Measurements from ENCODE around the gene KRTAP10-7. TPM values are rescaled to one million over a fixed set of nuclear protein-coding genes. Genes with fewer than 3 reads are reported as not detected.

The KRTAP10-7 gene
- total RNA-seq, 1 experiment from 2014 or later = not detected

DNA sequence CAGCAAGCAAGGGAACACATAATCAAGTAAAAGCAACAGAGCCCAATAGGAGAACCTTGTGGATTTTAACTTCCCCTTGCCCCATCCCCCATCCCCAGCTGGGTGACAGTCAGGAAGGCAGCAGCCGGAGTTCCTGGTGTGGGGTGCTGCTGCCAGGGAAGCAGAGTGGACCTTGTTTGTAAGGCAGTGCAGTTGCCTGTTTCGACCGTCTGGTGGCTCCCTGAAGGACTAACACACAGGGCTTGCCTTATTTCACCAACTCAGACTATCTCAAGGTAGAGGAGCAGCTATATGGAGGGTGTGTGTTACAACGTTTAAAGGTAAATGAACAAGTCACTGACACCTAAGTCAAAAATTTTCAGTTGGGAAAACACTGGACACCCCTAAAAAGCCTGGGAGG is 18.1 kb downstream of the KRTAP10-7 start:
- DNase-seq = no peak
- no peak overlapping the region for H3K4me3 Mint-ChIP-seq (ENCODE audit: low read depth, unreplicated experiment)
- peaks cover 5% of the 10 kb centered on the region for H3K36me3 Mint-ChIP-seq (ENCODE audit: insufficient read depth, unreplicated experiment)
- intact Hi-C loops (cut with micrococcal nuclease; ENCODE audit: unreplicated experiment) = no loop called here
- H3K4me1 Mint-ChIP-seq (ENCODE audit: low read depth, unreplicated experiment) = no peaks in the 10 kb centered on the region
- TF ChIP-seq, protein P1, sequence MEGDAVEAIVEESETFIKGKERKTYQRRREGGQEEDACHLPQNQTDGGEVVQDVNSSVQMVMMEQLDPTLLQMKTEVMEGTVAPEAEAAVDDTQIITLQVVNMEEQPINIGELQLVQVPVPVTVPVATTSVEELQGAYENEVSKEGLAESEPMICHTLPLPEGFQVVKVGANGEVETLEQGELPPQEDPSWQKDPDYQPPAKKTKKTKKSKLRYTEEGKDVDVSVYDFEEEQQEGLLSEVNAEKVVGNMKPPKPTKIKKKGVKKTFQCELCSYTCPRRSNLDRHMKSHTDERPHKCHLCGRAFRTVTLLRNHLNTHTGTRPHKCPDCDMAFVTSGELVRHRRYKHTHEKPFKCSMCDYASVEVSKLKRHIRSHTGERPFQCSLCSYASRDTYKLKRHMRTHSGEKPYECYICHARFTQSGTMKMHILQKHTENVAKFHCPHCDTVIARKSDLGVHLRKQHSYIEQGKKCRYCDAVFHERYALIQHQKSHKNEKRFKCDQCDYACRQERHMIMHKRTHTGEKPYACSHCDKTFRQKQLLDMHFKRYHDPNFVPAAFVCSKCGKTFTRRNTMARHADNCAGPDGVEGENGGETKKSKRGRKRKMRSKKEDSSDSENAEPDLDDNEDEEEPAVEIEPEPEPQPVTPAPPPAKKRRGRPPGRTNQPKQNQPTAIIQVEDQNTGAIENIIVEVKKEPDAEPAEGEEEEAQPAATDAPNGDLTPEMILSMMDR (IDR thresholded peaks at IDR 0.05; ENCODE audit: unreplicated experiment) = no peak
- peaks cover 15% of the 10 kb centered on the region for H3K9me3 Mint-ChIP-seq (ENCODE audit: low read depth, unreplicated experiment)
- BruUV-seq (replicated peaks) = no TSS peak
- peaks cover 55% of the 10 kb centered on the region for H3K27me3 Mint-ChIP-seq (ENCODE audit: unreplicated experiment)
- CTCF ChIA-PET = no interaction called here
- H3K27ac Mint-ChIP-seq (ENCODE audit: unreplicated experiment) = no peak overlapping the region

DNA sequence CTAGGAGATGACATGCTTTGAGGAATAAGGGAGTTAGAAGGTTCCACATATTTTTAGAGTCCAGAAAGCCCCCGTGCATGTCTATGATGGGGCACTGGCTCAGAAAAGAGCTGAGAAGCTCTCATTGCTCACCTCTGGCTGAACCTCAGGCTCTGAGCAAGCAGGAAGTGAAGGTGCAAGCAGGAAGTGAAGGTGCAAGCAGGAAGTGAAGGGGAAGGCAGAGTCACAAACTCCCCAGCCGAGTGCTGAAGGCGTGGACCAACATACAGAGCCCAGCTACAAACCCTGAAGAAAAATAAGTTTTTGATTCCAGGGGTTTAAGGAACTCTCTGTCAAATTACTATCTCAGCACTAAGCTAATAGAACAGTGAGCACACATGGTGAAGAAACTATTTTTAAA is 18.5 kb downstream of the KRTAP10-7 start:
- H3K27ac Mint-ChIP-seq (ENCODE audit: unreplicated experiment) = no peak overlapping the region
- no TSS peak for BruUV-seq (replicated peaks)
- H3K9me3 Mint-ChIP-seq (ENCODE audit: low read depth, unreplicated experiment) = peaks cover 19% of the 10 kb centered on the region
- no peaks in the 10 kb centered on the region for H3K4me1 Mint-ChIP-seq (ENCODE audit: low read depth, unreplicated experiment)
- DNase-seq = no peak
- intact Hi-C loops (cut with micrococcal nuclease; ENCODE audit: unreplicated experiment) = no loop called here
- peaks cover 57% of the 10 kb centered on the region for H3K27me3 Mint-ChIP-seq (ENCODE audit: unreplicated experiment)
- peaks cover 5% of the 10 kb centered on the region for H3K36me3 Mint-ChIP-seq (ENCODE audit: insufficient read depth, unreplicated experiment)
- H3K4me3 Mint-ChIP-seq (ENCODE audit: low read depth, unreplicated experiment) = no peak overlapping the region
- CTCF ChIA-PET = no interaction called here
- TF ChIP-seq, protein P1 (IDR thresholded peaks at IDR 0.05; ENCODE audit: unreplicated experiment) = no peak

DNA sequence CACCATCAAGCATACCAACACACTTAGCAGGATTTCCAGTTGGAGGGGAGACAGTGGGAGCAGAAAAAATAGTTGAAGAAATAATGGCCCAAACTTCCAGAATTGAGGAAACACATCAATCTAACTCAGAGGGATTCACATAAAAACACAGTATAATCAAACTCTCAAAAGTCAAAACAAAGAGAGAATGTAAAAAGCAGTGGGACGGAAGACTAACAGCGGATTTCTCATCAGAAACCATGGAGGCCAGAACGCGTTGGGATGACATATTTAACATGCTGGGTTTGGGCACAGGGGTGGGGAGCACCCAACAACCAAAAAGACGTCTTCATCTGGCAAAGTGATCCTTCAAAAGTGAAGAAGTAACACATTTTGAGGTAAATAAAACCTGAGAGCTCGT is 19.5 kb downstream of the KRTAP10-7 start:
- peaks cover 25% of the 10 kb centered on the region for H3K9me3 Mint-ChIP-seq (ENCODE audit: low read depth, unreplicated experiment)
- BruUV-seq (replicated peaks) = no TSS peak
- CTCF ChIA-PET = no interaction called here
- H3K4me1 Mint-ChIP-seq (ENCODE audit: low read depth, unreplicated experiment) = no peaks in the 10 kb centered on the region
- intact Hi-C loops (cut with micrococcal nuclease; ENCODE audit: unreplicated experiment) = no loop called here
- TF ChIP-seq, protein P1 (IDR thresholded peaks at IDR 0.05; ENCODE audit: unreplicated experiment) = no peak
- peaks cover 66% of the 10 kb centered on the region for H3K27me3 Mint-ChIP-seq (ENCODE audit: unreplicated experiment)
- no peak for DNase-seq
- no peak overlapping the region for H3K4me3 Mint-ChIP-seq (ENCODE audit: low read depth, unreplicated experiment)
- H3K36me3 Mint-ChIP-seq (ENCODE audit: insufficient read depth, unreplicated experiment) = peaks cover 5% of the 10 kb centered on the region
- H3K27ac Mint-ChIP-seq (ENCODE audit: unreplicated experiment) = no peak overlapping the region

DNA sequence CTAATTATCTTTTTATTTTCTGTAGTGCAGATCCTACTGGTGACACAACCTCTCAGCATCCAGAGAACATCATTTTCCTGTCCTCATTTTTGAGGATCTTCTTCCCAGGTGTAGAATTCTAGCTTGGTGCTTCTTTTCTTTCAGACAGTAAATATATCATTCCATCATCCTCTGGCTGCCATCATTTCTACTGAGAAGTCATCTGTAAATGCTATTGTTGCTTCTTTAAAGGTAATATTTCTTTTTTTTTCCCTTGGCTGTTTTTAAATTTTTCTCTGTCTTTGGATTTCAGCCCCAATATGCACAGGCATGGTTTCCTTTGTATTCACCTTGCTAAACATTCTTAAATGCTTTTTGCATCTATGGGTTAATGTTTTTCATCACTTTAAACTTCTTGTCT is 23.2 kb downstream of the KRTAP10-7 start:
- Mint-ChIP-seq H3K27me3 (ENCODE audit: unreplicated experiment) (peaks cover 54% of the 10 kb centered on the region), H3K4me1 (ENCODE audit: low read depth, unreplicated experiment) (no peaks in the 10 kb centered on the region), H3K4me3 (ENCODE audit: low read depth, unreplicated experiment) (no peak overlapping the region), H3K9me3 (ENCODE audit: low read depth, unreplicated experiment) (peaks cover 25% of the 10 kb centered on the region), H3K27ac (ENCODE audit: unreplicated experiment) (no peak overlapping the region), H3K36me3 (ENCODE audit: insufficient read depth, unreplicated experiment) (peaks cover 5% of the 10 kb centered on the region)
- no TSS peak for BruUV-seq (replicated peaks)
- intact Hi-C loops (cut with micrococcal nuclease; ENCODE audit: unreplicated experiment) = no loop called here
- DNase-seq = no peak
- CTCF ChIA-PET = no interaction called here
- TF ChIP-seq, protein P1 (IDR thresholded peaks at IDR 0.05; ENCODE audit: unreplicated experiment) = no peak
